ENCODE results near the gene VAPA.

DNA sequence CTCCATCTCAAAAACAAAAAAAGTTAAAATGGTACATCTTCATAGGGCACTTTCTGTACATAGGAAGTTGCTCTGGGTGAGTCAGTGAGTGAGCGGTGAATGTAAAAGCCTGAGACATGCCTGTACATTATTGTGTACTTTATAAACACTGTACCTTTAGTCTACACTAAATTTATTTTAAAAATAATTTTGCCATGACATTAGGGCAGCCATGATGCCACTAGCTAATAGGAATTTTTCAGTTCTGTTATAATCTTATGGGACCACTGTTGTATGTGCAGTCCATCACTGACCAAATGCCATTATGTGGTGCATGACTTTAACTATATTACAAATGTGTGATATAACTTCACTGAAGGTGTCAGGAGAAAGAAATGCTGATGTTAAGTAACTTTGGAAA lies 39.1 kb upstream of the VAPA start:
- TF ChIP-seq, protein P1, sequence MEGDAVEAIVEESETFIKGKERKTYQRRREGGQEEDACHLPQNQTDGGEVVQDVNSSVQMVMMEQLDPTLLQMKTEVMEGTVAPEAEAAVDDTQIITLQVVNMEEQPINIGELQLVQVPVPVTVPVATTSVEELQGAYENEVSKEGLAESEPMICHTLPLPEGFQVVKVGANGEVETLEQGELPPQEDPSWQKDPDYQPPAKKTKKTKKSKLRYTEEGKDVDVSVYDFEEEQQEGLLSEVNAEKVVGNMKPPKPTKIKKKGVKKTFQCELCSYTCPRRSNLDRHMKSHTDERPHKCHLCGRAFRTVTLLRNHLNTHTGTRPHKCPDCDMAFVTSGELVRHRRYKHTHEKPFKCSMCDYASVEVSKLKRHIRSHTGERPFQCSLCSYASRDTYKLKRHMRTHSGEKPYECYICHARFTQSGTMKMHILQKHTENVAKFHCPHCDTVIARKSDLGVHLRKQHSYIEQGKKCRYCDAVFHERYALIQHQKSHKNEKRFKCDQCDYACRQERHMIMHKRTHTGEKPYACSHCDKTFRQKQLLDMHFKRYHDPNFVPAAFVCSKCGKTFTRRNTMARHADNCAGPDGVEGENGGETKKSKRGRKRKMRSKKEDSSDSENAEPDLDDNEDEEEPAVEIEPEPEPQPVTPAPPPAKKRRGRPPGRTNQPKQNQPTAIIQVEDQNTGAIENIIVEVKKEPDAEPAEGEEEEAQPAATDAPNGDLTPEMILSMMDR (IDR thresholded peaks at IDR 0.05): no peak
- TF ChIP-seq ZFX (IDR thresholded peaks at IDR 0.05; ENCODE audit: borderline replicate concordance): no peak

Measured in 22Rv1 (cell line).